Heart right ventricle (tissue), 16 donors: ENCODE data around the gene CEP112. TPM values are rescaled to one million over a fixed set of nuclear protein-coding genes. Genes with fewer than 3 reads are reported as not detected.

Source experiments
- ATAC-seq, 8 donors: fragments of 200-7000 bp; cut with Tn5 transposase; one replicate each; pipeline ENCODE4 v1.9.1; 2020; ENCODE audit warnings: mild to moderate bottlenecking in 8 of 8, moderate library complexity in 8 of 8, moderate number of reproducible peaks in 1 of 8
- DNase-seq, 2 donors: peaks; one replicate each; pipeline ENCODE4 v3.0.0-alpha.2; 2020
- H3K27ac ChIP-seq, 10 donors: fragments of 200-600 bp; sonication (generic) in 2 of 10; one replicate each; pipeline versions ENCODE4 v1.5.0 to v1.8.0; 2020 to 2022; ENCODE audit warnings: mild to moderate bottlenecking in 3 of 10
- H3K27me3 ChIP-seq, 7 donors: fragments of 200-600 bp; one replicate each; pipeline ENCODE4 v1.8.0; 2021 to 2022; ENCODE audit warnings: mild to moderate bottlenecking in 2 of 7
- H3K36me3 ChIP-seq, 9 donors: fragments of 200-600 bp; sonication (generic) in 1 of 9; one replicate each; pipeline versions ENCODE4 v1.5.0 to v1.8.0; 2020 to 2022; ENCODE audit warnings: mild to moderate bottlenecking in 2 of 9
- H3K4me1 ChIP-seq, 9 donors: fragments of 200-600 bp; sonication (generic) in 1 of 9; one replicate each; pipeline versions ENCODE4 v1.5.0 to v1.8.0; 2020 to 2022; ENCODE audit warnings: mild to moderate bottlenecking in 4 of 9
- H3K4me3 ChIP-seq, 10 donors: fragments of 200-600 bp; sonication (generic) in 2 of 10; one replicate each; pipeline versions ENCODE4 v1.5.0 to v1.8.0; 2020 to 2022; ENCODE audit warnings: mild to moderate bottlenecking in 7 of 10, moderate library complexity in 2 of 10
- H3K9me3 ChIP-seq, 11 donors: fragments of 200-600 bp in 10 of 11; sonication (generic) in 2 of 11; one replicate each; pipeline versions ENCODE4 v1.5.0 to v1.8.0; 2013 to 2022; ENCODE audit warnings: mild to moderate bottlenecking in 2 of 11, control low read depth in 1 of 11, moderate library complexity in 1 of 11
- CTCF ChIP-seq, 9 donors: fragments of 200-600 bp; sonication (generic) in 2 of 9; IDR thresholded peaks; one replicate each; pipeline versions ENCODE4 v1.5.0 to v1.8.0; 2021 to 2022; ENCODE audit warnings: antibody characterized with exemption in 9 of 9, mild to moderate bottlenecking in 5 of 9, moderate library complexity in 1 of 9
- WGBS, 2 donors: extraction: QIAGEN DNeasy Blood & Tissue Kit; methylation state at CpG; one replicate each; pipeline ENCODE4 v1.1.7; 2013; ENCODE audit warnings: inconsistent platforms in 1 of 2; 5-methylcytosine and 5-hydroxymethylcytosine counted together
- intact Hi-C, 10 donors: fragments of 100-400 bp; cut with DNase I; formaldehyde crosslinking; loops; one replicate each; pipeline versions ENCODE4 v1.11.1 to v1.14.2; 2022
- polyA plus RNA-seq, 2 donors: library from polyadenylated mRNA; stranded (reverse); fragments of 200-250 nt; gene quantifications; one replicate each; pipeline ENCODE4 v1.2.3, GENCODE V29; 2013
- total RNA-seq, 10 donors: library from RNA; stranded (reverse); fragmentation: NEBNext Ultra II Directional in 3 of 10; extraction: Animal tissue kit (Norgen Biotek cat#: 25700) in 3 of 10; gene quantifications; one replicate each; pipeline versions ENCODE4 v1.2.1 to v1.2.4, GENCODE V29; 2021 to 2023
- donor health status: Arrhythmogenic right ventricular cardiomyopathy.
- donor health status: ischemic (EF 13 %, LVEDD 7.1; RV severe dilation, severe dysfunction).
- donor health status: healthy with polysubstance abuse.
- donor health status: DM: no; HTN: yes; CAD: no.
- donor health status: DM: no; HTN: no; CAD: no.
- donor health status: ischemic (EF 25% LVEDD 6.9; RV normal size, moderate dysfunction).
- donor health status: ischemic (EF 25% LVEDD 5.7; RV mildly dilated, moderate dysfunction).
- donor health status: healthy.
- donor health status: DM: yes; HTN: yes; CAD: no.
- donor health status: Ischemic cardiomyopathy.
- donor health status: ischemic (EF 35%, LVEDD 5.7; RV mildly dilated, moderate dysfunction).
- donor health status: nonischemic (EF 11% LVEDD 7.7; RV severe dilation, severe dysfunction).
- donor health status: DM: yes; HTN: yes; CAD: no.
- donor health status: PGD.
- donor health status: ischemic (EF 29% LVEDD 5.4; RV normal size, mild dysfunction).
- donor health status: nonischemic (EF 23%, LVEDD 6.1; RV moderate dilation, normal function).

CEP112 gene
- total and polyA plus RNA-seq, 12 donors: 6.7 to 30.0 (median 16.3) TPM

DNA sequence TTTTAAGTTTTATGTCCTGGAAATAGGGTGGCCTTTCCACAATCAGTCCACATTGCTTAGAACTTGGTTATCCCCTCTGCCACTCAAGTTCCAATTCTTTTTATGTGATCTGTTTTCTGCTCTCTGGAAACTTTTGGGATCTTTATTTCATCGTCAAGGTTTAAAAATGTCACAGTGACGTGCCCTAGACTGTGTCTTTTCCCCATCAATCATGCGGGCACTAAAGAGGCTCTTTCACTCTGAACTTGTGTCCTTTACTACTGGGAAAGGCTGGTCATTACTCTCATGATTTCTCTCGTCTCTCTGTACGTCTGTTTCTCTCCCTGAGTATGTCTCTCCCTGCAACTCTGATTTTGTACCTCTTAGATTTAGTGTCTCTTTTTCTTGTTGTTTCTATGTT is 440.7 kb downstream of the CEP112 start:
- intact Hi-C loops: loop anchor here in 1 of 10 donors (10.0 kb wide), 1 partner anchor 186 kb away; the partner anchor contains the start of gene AXIN2
- Histone ChIP-seq H3K27ac (peak overlapping the region in 1 of 10 donors; percentile 29), H3K36me3 (no peaks in the 10 kb centered on the region), H3K9me3 (no peaks in the 10 kb centered on the region), H3K27me3 (no peaks in the 10 kb centered on the region), H3K4me1 (peaks cover 0 to 22% (median 11%) of the 10 kb centered on the region in 9 donors), H3K4me3 (no peak overlapping the region)
- ATAC-seq (peak in 3 of 8 donors; percentile 31 to 56 (median 52)), DNase-seq (no peak)
- 54 to 63% methylated on average over 5 of the region's 5 CpGs for WGBS, 2 donors
- TF ChIP-seq CTCF (IDR thresholded peaks at IDR 0.05): no peak

- H3K4me1 ChIP-seq: peaks cover 0 to 22% (median 13%) of the 10 kb centered on the region in 9 donors
- intact Hi-C loops: loop anchor here in 1 of 10 donors (10.0 kb wide), 1 partner anchor 186 kb away; the partner anchor contains the start of gene AXIN2
- peak overlapping the region in 1 of 10 donors; percentile 29 for H3K27ac ChIP-seq
- DNase-seq (peak; percentile 56 to 71), ATAC-seq (peak; percentile 76 to 97 (median 84))
- 18 to 35% methylated on average over 2 of the region's 2 CpGs for WGBS, 2 donors
- no peak for TF ChIP-seq CTCF (IDR thresholded peaks at IDR 0.05)
- no peaks in the 10 kb centered on the region for H3K27me3 ChIP-seq
- H3K4me3 ChIP-seq: no peak overlapping the region
- no peaks in the 10 kb centered on the region for H3K36me3 ChIP-seq
- H3K9me3 ChIP-seq: no peaks in the 10 kb centered on the region
These were observed 441.3 kb downstream of the CEP112 start for GRCh38 chr17:65750631-65751115.

DNA sequence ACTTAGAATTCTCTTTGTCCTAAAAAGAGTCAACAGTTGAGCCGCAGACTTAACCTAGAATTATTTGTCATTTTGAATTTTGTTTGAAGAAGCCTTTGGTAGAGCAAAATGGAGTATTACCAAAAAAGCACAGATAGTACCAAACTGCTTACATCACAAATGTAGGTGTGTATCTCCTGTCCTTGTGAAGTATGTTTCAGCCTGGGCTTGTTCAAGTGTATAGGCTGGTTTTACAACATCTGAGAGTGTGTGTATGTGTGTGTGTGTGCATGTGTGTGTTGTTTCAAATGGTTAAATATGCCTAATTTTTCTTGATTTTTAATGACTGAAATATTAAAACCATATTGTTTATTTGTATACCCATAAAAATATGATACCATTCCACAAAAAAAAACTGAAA is 441.8 kb downstream of the CEP112 start:
- Histone ChIP-seq H3K27me3 (no peaks in the 10 kb centered on the region), H3K36me3 (no peaks in the 10 kb centered on the region), H3K4me1 (peaks cover 0 to 22% (median 15%) of the 10 kb centered on the region in 9 donors), H3K27ac (peak overlapping the region in 1 of 10 donors; percentile 29), H3K9me3 (no peaks in the 10 kb centered on the region), H3K4me3 (no peak overlapping the region)
- ATAC-seq (no peak), DNase-seq (no peak)
- intact Hi-C loops: loop anchor here in 1 of 10 donors (10.0 kb wide), 1 partner anchor 185 kb away; the partner anchor contains the start of gene AXIN2
- 94 to 98% methylated on average over 1 of the region's 1 CpG for WGBS, 2 donors
- no peak for TF ChIP-seq CTCF (IDR thresholded peaks at IDR 0.05)

- no peaks in the 10 kb centered on the region for H3K27me3 ChIP-seq
- H3K9me3 ChIP-seq: no peaks in the 10 kb centered on the region
- no peak for TF ChIP-seq CTCF (IDR thresholded peaks at IDR 0.05)
- H3K4me3 ChIP-seq: no peak overlapping the region
- no peak overlapping the region for H3K27ac ChIP-seq
- H3K4me1 ChIP-seq: peaks cover 0 to 22% (median 15%) of the 10 kb centered on the region in 9 donors
- WGBS, 2 donors: 92 to 98% methylated on average over 2 of the region's 2 CpGs
- H3K36me3 ChIP-seq: no peaks in the 10 kb centered on the region
- DNase-seq: no peak
- intact Hi-C loops: no loop called here
- ATAC-seq: no peak
These were observed 442.5 kb downstream of the CEP112 start for GRCh38 chr17:65749479-65749878.
